Keratinocyte (primary cell): ENCODE results near the gene MRPL44. TPM values are rescaled to one million over a fixed set of nuclear protein-coding genes. Genes with fewer than 3 reads are reported as not detected.

Source experiments
- DNase-seq: peaks from one replicate; pipeline ENCODE4 v3.0.0-alpha.2; 2011; ENCODE audit warnings: low read depth, missing footprints, low spot score
- FAIRE-seq: peaks from 2 replicates; lab custom pipeline; 2011; peaks lifted over from hg19 to GRCh38; lab: Jason Lieb, UNC
- H2AFZ ChIP-seq: 2 replicates; pipeline ENCODE4 v1.6.0; 2012; ENCODE audit warnings: low read length, control low read depth, inconsistent platforms; ENCODE audit not compliant: control insufficient read depth
- H3K27ac ChIP-seq: 2 replicates; pipeline ENCODE4 v1.5.1; 2011; ENCODE audit warnings: low read length; ENCODE audit not compliant: control insufficient read depth, insufficient read depth
- H3K27me3 ChIP-seq: 3 replicates; pipeline ENCODE4 v1.6.0; 2011; ENCODE audit warnings: low read length; ENCODE audit not compliant: control insufficient read depth, insufficient read depth; ENCODE audit errors: extremely low read depth
- H3K36me3 ChIP-seq, 2 experiments: 2 replicates in 1 of 2; 3 replicates in 1 of 2; pipeline ENCODE4 v1.5.1; 2011; ENCODE audit warnings: low read length in 2 of 2, mild to moderate bottlenecking in 1 of 2; ENCODE audit not compliant: control insufficient read depth in 2 of 2, insufficient read depth in 2 of 2; ENCODE audit errors: extremely low read depth in 1 of 2
- H3K4me1 ChIP-seq: 3 replicates; pipeline ENCODE4 v1.5.1; 2011; ENCODE audit warnings: low read length; ENCODE audit not compliant: control insufficient read depth, insufficient read depth; ENCODE audit errors: extremely low read depth
- H3K4me2 ChIP-seq: 3 replicates; pipeline ENCODE4 v1.6.0; 2011; ENCODE audit warnings: low read depth, low read length; ENCODE audit not compliant: control insufficient read depth, insufficient read depth; ENCODE audit errors: extremely low read depth
- H3K4me3 ChIP-seq, 3 experiments: fragments of 200-600 bp in 1 of 3; sonication (generic) in 1 of 3; 2 replicates in 2 of 3; 3 replicates in 1 of 3; pipeline ENCODE4 v1.5.1; 2011 to 2016; ENCODE audit warnings: low read length in 3 of 3, mild to moderate bottlenecking in 3 of 3, control low read depth in 2 of 3, inconsistent platforms in 1 of 3, low read depth in 1 of 3, mixed read lengths in 1 of 3, mixed run types in 1 of 3, moderate library complexity in 1 of 3; ENCODE audit not compliant: control insufficient read depth in 2 of 3, insufficient read depth in 2 of 3; ENCODE audit errors: extremely low read depth in 1 of 3
- H3K79me2 ChIP-seq: 2 replicates; pipeline ENCODE4 v1.6.0; 2012; ENCODE audit warnings: low read length; ENCODE audit not compliant: control insufficient read depth, insufficient read depth
- H3K9ac ChIP-seq: 3 replicates; pipeline ENCODE4 v1.6.0; 2011; ENCODE audit warnings: low read length; ENCODE audit not compliant: control insufficient read depth, insufficient read depth; ENCODE audit errors: extremely low read depth
- H3K9me1 ChIP-seq: 3 replicates; pipeline ENCODE4 v1.6.0; 2011; ENCODE audit warnings: low read length; ENCODE audit not compliant: control insufficient read depth, insufficient read depth; ENCODE audit errors: extremely low read depth
- H3K9me3 ChIP-seq: 2 replicates; pipeline ENCODE4 v1.5.1; 2012; ENCODE audit warnings: low read depth, low read length; ENCODE audit not compliant: control insufficient read depth
- H4K20me1 ChIP-seq: 3 replicates; pipeline ENCODE4 v1.6.0; 2011; ENCODE audit warnings: low read length; ENCODE audit not compliant: control insufficient read depth, insufficient read depth; ENCODE audit errors: extremely low read depth
- EZH2 ChIP-seq: IDR thresholded peaks from one replicate; pipeline ENCODE4 v1.6.1; 2012; ENCODE audit warnings: inconsistent platforms, mild to moderate bottlenecking, low read length, moderate library complexity
- dilution Hi-C: fragments of 300-500 bp; cut with MboI; formaldehyde crosslinking; loops from one replicate; pipeline ENCODE4 v1.7.0; 2020; ENCODE audit warnings: low sequenced_read_pairs; ENCODE audit not compliant: extremely low pct_ligation_motif_present
- polyA plus RNA-seq, 5 experiments: library from polyadenylated mRNA; depleted of rRNA in 3 of 5; stranded (reverse) in 3 of 5; stranded (forward) in 1 of 5; unstranded in 1 of 5; fragments of >200 nt; gene quantifications; 1 replicate in 1 of 5; 2 replicates in 3 of 5; 3 replicates in 1 of 5; pipeline versions ENCODE4 v1.2.1 to v1.2.3, GENCODE V29; 2011 to 2012; ENCODE audit warnings: missing spikeins in 2 of 5, low read depth in 1 of 5, low replicate concordance in 1 of 5
- TF ChIP-seq, protein P1 (sequence below), 3 experiments: IDR thresholded peaks in 1 of 3; conservative IDR thresholded peaks in 1 of 3; optimal IDR thresholded peaks in 1 of 3; 2 replicates in 2 of 3; 3 replicates in 1 of 3; pipeline versions ENCODE3 to v1.5.1; 2011; ENCODE audit warnings: low read length in 3 of 3, mild to moderate bottlenecking in 3 of 3, moderate library complexity in 2 of 3, control low read depth in 1 of 3, inconsistent platforms in 1 of 3; ENCODE audit not compliant: insufficient read depth in 2 of 3; ENCODE audit errors: extremely low read depth in 1 of 3

MRPL44 gene
- polyA plus RNA-seq, 1 donor (not counting 4 experiments of a cell fraction or from before 2014, with no cell fraction given) = 27.1 TPM

DNA sequence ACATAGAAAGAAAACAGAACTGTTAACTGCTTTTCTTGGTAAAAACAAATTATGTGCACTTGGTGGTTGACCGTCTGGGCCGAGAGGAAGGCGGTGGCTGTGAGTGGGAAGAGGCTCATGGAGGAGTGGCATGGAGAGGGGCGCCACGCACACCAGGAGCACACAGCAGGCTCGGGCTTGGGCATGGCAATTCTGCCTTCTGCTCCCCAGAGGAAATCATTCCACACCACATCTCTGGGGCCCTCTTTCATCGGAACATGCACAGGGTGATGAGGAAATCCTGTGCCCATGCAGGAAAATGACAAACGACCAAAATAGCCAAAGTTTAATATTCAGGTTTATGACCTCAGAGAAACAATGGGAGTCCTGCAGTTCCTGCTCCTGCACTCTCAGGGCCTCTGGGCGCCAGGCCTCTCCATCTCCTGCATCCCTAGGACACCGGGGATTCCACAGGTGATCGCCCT is 38.6 kb upstream of the MRPL44 start:
- no peaks in the 10 kb centered on the region for H3K9me3 ChIP-seq
- no peaks in the 10 kb centered on the region for H3K27me3 ChIP-seq
- peaks cover 6% of the 10 kb centered on the region for H4K20me1 ChIP-seq
- no peak overlapping the region for H3K4me2 ChIP-seq
- H3K9me1 ChIP-seq = peaks cover 2% of the 10 kb centered on the region
- H3K36me3 ChIP-seq = peaks cover 3 to 6% of the 10 kb centered on the region in 2 experiments
- FAIRE-seq = no peak
- H3K27ac ChIP-seq = no peak overlapping the region
- H3K4me1 ChIP-seq = no peaks in the 10 kb centered on the region
- TF ChIP-seq, protein P1, sequence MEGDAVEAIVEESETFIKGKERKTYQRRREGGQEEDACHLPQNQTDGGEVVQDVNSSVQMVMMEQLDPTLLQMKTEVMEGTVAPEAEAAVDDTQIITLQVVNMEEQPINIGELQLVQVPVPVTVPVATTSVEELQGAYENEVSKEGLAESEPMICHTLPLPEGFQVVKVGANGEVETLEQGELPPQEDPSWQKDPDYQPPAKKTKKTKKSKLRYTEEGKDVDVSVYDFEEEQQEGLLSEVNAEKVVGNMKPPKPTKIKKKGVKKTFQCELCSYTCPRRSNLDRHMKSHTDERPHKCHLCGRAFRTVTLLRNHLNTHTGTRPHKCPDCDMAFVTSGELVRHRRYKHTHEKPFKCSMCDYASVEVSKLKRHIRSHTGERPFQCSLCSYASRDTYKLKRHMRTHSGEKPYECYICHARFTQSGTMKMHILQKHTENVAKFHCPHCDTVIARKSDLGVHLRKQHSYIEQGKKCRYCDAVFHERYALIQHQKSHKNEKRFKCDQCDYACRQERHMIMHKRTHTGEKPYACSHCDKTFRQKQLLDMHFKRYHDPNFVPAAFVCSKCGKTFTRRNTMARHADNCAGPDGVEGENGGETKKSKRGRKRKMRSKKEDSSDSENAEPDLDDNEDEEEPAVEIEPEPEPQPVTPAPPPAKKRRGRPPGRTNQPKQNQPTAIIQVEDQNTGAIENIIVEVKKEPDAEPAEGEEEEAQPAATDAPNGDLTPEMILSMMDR (optimal IDR thresholded peaks at IDR 0.05 in 1 of 3, IDR thresholded peaks at IDR 0.05 in 1 of 3, conservative IDR thresholded peaks at IDR 0.05 in 1 of 3; ENCODE audit: extremely low read depth in 1 of 3, insufficient read depth in 2 of 3, low read length in 3 of 3) = no peak
- TF ChIP-seq EZH2 = no peak
- DNase-seq = no peak
- H3K79me2 ChIP-seq = peaks cover 41% of the 10 kb centered on the region
- no peak overlapping the region for H3K9ac ChIP-seq
- no peak overlapping the region for H2AFZ ChIP-seq
- H3K4me3 ChIP-seq = no peak overlapping the region
- dilution Hi-C loops = no loop called here

DNA sequence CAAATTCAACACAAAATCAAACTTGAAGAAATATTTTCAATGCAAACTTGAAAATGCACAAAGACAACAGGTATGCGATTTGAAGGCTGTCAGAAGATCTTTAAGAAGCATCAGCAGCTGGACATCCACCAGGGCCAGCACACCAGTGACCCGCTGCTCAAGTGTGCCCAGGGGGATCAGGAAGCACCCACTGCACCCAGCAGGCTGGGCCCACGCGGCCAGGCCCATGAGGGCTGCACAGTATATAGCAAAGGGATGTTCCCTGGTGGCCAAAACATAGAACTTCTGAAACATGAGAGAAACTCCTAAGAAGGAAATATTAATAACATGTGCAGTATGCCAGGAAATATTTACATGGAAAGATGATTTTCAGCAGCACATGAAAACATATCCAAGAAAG is 37.2 kb upstream of the MRPL44 start:
- dilution Hi-C loops = no loop called here
- H3K9me3 ChIP-seq = no peaks in the 10 kb centered on the region
- no peak for DNase-seq
- H3K9ac ChIP-seq = no peak overlapping the region
- peaks cover 3 to 6% of the 10 kb centered on the region in 2 experiments for H3K36me3 ChIP-seq
- H4K20me1 ChIP-seq = peaks cover 6% of the 10 kb centered on the region
- H3K4me3 ChIP-seq = no peak overlapping the region
- no peak overlapping the region for H2AFZ ChIP-seq
- H3K27me3 ChIP-seq = no peaks in the 10 kb centered on the region
- H3K27ac ChIP-seq = no peak overlapping the region
- H3K4me2 ChIP-seq = no peak overlapping the region
- H3K9me1 ChIP-seq = peaks cover 2% of the 10 kb centered on the region
- H3K4me1 ChIP-seq = peaks cover 2% of the 10 kb centered on the region
- TF ChIP-seq EZH2 = no peak
- TF ChIP-seq, protein P1 (optimal IDR thresholded peaks at IDR 0.05 in 1 of 3, IDR thresholded peaks at IDR 0.05 in 1 of 3, conservative IDR thresholded peaks at IDR 0.05 in 1 of 3; ENCODE audit: extremely low read depth in 1 of 3, insufficient read depth in 2 of 3, low read length in 3 of 3) = no peak
- peaks cover 45% of the 10 kb centered on the region for H3K79me2 ChIP-seq
- no peak for FAIRE-seq
